Stimulated activated CD4-positive, alpha-beta T cell treated with anti-CD3 and anti-CD28 coated beads, TNF-alpha, amount 100 ng/mL, for 4 hours (primary cell): ENCODE data around the gene FN1.
"Not testable (repeated sequence)": the region's sequence is repeated elsewhere in the genome, so short reads cannot be mapped to it uniquely, and the experiment has no call there.

Source experiments
- DNase-seq, 3 experiments: peaks; one replicate each; pipeline ENCODE4 v3.0.0-alpha.2; 2020; ENCODE audit warnings: low read depth in 3 of 3

FN1 gene

GRCh38 chr2:215338883-215339679 is 96.8 kb downstream of the FN1 start:
- DNase-seq = no peak

GRCh38 chr2:215332872-215333595 is 102.8 kb downstream of the FN1 start:
- no peak for DNase-seq

DNA sequence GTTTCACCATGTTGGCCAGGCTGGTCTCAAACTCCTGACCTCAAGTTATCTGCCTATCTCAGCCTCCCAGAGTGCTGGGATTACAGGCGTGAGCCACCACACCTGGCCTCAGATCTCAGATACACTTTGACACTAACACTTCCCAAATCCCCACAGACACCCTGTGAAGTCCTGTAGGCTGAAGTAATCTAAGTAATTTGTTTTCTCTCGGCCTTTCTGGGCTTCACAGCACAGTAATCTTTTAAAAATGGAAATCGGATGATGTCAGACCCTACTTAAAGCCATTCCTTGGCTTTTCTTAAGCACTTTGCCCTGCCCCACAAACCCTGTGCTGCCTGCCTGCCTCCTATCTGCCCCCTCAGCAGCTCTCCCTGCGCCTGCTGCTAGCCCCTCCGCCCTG is 107.8 kb downstream of the FN1 start:
- no peak for DNase-seq

GRCh38 chr2:215324811-215325210 is 111.1 kb downstream of the FN1 start:
- no peak for DNase-seq

DNA sequence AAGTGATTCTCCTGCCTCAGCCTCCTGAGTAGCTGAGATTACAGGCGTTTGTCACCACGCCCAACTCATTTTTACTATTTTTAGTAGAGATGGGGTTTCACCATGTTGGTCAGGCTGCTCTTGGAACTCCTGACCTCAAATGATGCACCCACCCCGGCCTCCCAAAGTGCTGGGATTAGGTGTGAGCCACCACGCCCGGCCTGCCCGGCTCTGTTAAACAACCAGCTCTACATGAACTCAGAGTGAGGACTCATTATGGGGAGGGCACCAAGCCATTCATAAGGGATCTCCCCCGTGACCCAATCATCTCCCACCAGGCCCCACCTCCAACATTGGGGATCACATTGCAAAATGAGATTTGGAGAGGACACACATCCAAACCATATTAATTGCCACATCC is 115.2 kb downstream of the FN1 start:
- no peak for DNase-seq

DNA sequence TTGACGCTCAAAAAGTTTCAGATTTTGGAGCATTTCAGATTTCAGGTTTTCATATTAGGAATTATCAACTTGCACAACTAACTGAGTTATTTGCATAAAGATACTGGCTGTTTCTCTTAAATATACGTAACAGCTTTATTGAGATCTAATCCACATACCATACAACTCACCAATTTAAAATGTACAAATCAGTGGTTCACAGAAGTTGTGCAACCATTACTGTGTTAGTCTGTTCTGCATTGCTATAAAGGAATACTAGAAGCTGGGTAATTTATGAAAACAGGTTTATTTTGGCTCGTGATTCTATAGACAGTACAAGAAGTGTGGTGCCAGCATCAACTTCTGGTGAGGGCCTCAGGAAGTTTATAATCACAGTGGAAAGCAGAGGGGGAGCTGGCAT is 115.8 kb downstream of the FN1 start:
- DNase-seq = no peak

GRCh38 chr2:215319500-215319899 is 116.4 kb downstream of the FN1 start:
- DNase-seq = no peak

- no peak for DNase-seq
These were observed 119.5 kb downstream of the FN1 start for GRCh38 chr2:215316336-215316735.

DNA sequence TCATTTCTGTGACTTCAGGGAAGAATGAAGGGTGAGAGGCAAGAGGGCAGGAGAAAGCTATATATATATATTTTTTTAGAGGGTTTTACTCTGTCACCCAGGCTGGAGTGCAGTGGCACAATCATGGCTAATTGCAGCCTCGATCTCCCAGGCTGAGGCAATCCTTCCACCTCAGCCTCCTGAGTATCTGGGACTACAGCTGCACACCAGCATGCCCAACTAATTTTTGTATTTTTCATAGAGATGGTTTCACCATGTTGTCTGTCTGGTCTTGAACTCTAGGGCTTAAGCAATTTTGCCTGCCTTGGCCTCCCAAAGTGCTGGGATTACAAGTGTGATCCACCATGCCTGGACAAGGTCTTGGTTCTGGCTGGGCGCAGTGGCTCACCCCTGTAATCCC is 120.6 kb downstream of the FN1 start:
- DNase-seq = no peak

- no peak for DNase-seq
These were observed 121.0 kb downstream of the FN1 start for GRCh38 chr2:215314896-215315295.

DNA sequence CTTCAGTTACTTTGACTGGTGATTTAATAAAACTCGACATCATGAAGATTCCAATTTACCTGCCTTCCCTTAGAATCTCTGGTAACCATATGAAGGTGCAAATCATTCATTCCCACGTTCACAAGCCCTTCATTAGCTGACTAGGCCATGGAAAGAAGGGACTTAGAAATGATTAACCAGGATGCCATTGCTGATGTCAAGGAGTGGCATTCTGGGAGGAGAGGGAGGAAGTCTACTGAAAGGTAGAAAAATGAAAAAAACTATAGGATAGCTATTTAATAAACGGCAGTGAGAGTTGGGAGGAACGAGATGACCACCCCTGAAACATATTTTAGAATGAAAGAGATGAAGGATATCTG is 122.6 kb downstream of the FN1 start:
- DNase-seq = no peak

GRCh38 chr2:215311625-215312396 is 124.1 kb downstream of the FN1 start, which contains the start of gene ATIC:
TSS of gene ATIC (plus strand) at chr2:215312059. CDS start at chr2:215312143, 84 bp downstream.
- DNase-seq = peak; percentile 85 to 86 (median 85)

DNA sequence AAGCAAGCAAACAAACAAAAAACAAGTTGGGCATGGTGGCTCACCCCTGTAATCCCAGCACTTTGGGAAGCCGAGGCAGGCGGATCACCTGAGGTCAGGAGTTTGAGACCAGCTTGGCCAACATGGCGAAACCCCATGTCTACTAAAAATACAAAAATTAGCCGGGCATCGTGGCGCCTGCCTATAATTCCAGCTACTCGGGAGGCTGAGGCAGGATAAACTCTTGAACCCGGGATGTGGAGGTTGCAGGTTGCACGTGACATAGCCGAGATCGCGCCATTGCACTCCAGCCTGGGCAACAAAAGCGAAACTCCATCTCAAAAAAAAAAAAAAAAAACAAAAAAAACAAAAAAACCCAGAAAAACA is 124.6 kb downstream of the FN1 start:
- not testable (repeated sequence) for DNase-seq
